GM18909 (cell line): ENCODE measurements around the gene PITX1.
"Not testable (repeated sequence)": the region's sequence is repeated elsewhere in the genome, so short reads cannot be mapped to it uniquely, and the experiment has no call there.

ENCODE experiments used
- ATAC-seq: cut with Tn5 transposase; IDR thresholded peaks from one replicate; pipeline ENCODE4 v1.9.1; 2021; ENCODE audit warnings: mild to moderate bottlenecking; ENCODE audit not compliant: unreplicated experiment, poor library complexity

PITX1 gene

GRCh38 chr5:134990183-134990582, 43.8 kb downstream of the PITX1 start:
- not testable (repeated sequence) for ATAC-seq

DNA sequence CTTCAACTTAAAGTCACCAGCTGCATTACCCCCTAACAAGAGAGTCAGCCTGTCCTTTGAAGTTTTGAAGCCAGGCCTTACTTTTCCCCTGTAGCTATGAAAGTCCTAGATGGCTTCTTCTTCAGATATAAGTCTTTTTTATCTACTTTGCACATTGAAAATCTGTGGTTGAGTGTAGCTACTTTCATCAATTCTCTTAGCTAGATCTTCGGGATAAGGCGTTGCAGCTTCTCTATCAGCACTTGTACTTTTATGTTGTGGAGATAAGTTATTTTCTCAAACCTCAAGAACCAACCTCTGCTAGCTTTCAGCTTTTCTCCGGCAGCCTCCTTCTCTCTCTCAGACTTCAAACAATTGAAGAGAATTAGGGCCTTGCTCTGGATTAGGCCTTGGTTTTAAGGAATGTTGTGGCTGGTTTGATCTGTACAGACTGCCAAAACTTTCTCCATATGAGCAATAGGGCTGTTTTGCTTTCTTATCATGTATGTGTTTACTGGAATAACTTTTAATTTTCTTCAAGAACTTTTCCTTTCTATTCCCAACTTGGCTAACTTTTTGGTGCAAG, 44.7 kb downstream of the PITX1 start:
- no peak for ATAC-seq

DNA sequence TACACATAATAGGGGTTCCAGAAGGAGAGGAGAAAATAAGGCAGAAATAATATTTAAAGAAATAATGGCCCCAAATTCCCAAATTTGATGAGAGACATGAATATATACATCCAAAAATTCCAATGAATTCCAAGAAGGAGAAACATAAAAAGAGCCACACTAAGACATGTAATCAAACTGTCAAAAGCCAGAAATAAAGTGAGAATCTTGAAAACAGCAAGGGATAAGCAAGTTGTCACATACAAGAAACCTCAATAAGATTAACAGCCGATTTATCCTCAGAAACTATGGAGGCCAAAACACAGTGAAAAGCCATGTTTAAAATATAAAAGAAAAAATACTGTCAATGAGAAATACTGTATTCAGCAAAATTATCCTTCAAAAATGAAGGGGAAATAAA, 51.8 kb downstream of the PITX1 start:
- ATAC-seq: no peak

GRCh38 chr5:134979416-134979815, 54.6 kb downstream of the PITX1 start:
- ATAC-seq: no peak
